HEK293 (cell line): ENCODE results near the gene BMP2K.

Experiments used
- CTCF ChIP-seq: fragments of 450-650 bp; formaldehyde crosslinking; IDR thresholded peaks from 2 replicates; pipeline ENCODE4 v1.5.1; 2016; ENCODE audit warnings: missing biosample characterization, missing genetic modification characterization
- SALL2 ChIP-seq: fragments of 450-650 bp; formaldehyde crosslinking; IDR thresholded peaks from 2 replicates; pipeline ENCODE4 v1.5.0; 2017; ENCODE audit warnings: missing biosample characterization, mild to moderate bottlenecking, missing genetic modification characterization, borderline replicate concordance
- ZBTB7A ChIP-seq: fragments of 450-650 bp; formaldehyde crosslinking; IDR thresholded peaks from 2 replicates; pipeline ENCODE4 v1.5.1; 2016; ENCODE audit warnings: low read depth, missing biosample characterization, missing genetic modification characterization
- ZNF121 ChIP-seq: fragments of 450-650 bp; formaldehyde crosslinking; IDR thresholded peaks from 2 replicates; pipeline ENCODE4 v1.5.1; 2016; ENCODE audit warnings: missing biosample characterization, missing genetic modification characterization
- ZNF510 ChIP-seq: fragments of 450-650 bp; formaldehyde crosslinking; IDR thresholded peaks from 2 replicates; pipeline ENCODE4 v1.5.1; 2018; ENCODE audit warnings: mild to moderate bottlenecking, missing genetic modification characterization, missing biosample characterization; ENCODE audit not compliant: insufficient replicate concordance

DNA sequence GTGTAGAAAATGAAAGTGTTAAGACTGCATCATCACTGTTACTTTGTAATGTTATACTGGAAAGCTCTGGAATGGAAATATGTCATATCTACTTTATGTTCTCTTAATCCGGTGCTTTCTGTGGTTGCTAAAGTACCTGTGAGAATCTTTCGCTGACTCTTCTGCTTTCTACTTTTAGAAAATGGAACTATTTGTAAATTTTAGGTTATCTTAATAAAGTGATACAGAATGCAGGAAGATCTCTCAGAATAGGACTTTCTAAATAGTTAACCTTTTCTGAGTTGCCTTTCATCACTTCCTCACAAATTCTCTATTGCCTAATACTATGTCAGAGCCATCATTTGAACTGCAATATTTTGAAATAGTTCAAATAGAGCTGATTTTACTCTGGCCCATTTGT, 69.3 kb downstream of the BMP2K start:
- TF ChIP-seq CTCF (tag by site-specific recombination) (no peak), SALL2 (tag by site-specific recombination) (no peak), ZBTB7A (no peak), ZNF121 (tag by site-specific recombination) (no peak), ZNF510 (tag by site-specific recombination) (no peak)
